Stimulated activated CD8-positive, alpha-beta memory T cell treated with anti-CD3 and anti-CD28 coated beads, Interleukin-12 subunit alpha, Interleukin-12 subunit beta, amount 100 ng/mL, for 24 hours (primary cell): ENCODE results near the gene MYH15.

Source experiments
- DNase-seq: peaks from one replicate; pipeline ENCODE4 v3.0.0-alpha.2; 2020; ENCODE audit errors: extremely low read depth

Gene MYH15

GRCh38 chr3:108472001-108472591 is 38.3 kb downstream of the MYH15 start:
- DNase-seq, result no peak

GRCh38 chr3:108471426-108471825 is 39.0 kb downstream of the MYH15 start:
- no peak for DNase-seq

DNA sequence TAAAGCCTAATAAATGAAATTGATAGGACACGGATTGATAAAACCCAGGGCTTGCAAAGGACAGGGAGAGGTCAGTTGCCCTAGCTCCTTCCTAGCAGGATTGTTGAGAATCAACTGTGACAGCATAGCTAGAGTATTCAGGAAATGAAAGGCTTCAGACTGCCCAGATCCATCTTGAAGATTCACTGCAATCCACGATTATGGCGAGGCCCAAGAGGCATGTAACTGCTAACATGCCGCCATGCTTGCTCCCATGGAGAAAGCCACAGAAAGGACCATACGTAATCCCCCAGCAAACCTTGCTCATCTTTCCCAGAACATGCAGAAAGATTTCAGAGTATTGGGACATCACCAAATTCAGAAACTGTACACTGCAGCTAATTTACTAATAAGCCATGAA is 41.3 kb downstream of the MYH15 start:
- DNase-seq, result no peak

GRCh38 chr3:108468577-108468976 is 41.8 kb downstream of the MYH15 start:
- DNase-seq, result no peak

DNA sequence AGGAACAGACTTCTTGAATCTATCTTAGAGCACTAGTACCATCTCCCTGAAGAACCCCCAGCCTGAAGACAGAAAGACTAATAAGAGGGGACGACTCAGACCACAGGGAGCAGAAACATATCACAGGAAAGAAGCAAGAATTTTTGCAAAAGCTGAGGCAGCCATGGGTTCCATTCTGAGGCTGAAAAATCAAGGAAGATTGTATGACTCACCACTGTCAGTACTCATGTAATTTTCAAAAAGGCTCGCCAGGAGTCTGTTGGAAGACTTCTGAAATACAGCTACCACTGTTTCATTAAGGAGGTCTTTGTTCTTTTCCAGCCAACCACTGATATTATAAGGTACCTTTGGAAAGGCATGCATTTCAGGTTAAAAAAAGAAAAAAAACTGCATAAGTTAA is 47.5 kb downstream of the MYH15 start:
- DNase-seq, result no peak

GRCh38 chr3:108461661-108462111 is 48.7 kb downstream of the MYH15 start:
- DNase-seq, result no peak

DNA sequence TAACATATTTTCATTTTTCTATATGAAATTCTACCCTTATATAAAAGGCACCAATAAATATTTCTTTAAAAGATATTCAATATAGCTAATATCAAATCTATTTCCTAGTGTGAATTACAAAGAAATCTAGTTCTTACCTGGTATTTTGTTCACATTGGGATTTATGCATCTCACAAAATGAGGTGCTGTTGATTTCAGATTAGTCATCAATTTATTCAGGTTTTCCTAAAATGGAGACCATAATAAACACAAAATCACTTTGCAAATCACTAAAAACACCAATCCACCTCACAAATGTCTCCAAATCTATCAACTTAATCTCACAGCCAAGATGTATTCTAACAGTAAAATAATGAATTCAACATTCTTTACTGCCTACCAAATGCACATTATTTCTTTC is 51.2 kb downstream of the MYH15 start:
- DNase-seq, result no peak

GRCh38 chr3:108455212-108455705 is 55.1 kb downstream of the MYH15 start:
- DNase-seq, result no peak

GRCh38 chr3:108453565-108453964 is 56.8 kb downstream of the MYH15 start:
- no peak for DNase-seq

DNA sequence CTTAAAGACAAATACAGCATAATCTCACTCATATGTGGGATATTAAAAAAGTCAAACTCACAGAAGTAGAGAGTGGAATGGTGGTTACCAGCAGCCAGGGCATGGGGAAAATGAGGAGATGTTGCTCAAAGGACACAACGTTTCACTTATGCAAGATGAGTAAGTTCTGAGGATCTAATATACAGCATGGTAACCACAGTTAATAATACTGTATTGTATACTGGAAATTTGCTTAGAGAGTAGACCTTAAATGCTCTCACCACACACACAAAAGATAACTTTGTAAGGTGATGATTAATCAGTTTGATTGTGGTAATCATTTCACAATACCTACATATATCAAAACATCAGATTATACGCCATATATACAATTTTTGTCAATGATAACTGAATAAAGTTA is 60.0 kb downstream of the MYH15 start:
- no peak for DNase-seq

- no peak for DNase-seq
These were observed 61.8 kb downstream of the MYH15 start for GRCh38 chr3:108448593-108448992.

GRCh38 chr3:108447096-108447847 is 63.1 kb downstream of the MYH15 start:
- DNase-seq, result no peak

GRCh38 chr3:108442281-108442680 is 68.1 kb downstream of the MYH15 start:
- no peak for DNase-seq

DNA sequence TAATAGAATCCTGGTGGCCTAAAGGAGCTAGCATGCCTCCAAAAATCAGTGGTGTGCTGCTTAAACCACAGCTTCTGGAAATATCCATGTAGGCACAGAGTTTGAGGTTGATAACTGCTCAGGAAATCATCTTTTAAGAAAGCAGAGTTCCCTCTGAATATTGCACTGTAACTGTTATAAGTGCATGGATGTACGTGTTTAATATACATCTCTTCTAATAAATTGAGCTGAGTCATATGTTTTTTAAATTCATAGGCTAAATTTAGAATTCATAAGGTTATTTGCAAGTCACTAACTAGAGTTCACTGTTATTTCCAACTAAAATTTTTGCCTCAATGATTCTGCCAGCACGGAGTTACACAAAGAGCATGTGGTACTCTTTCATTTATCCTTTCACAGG is 68.9 kb downstream of the MYH15 start:
- DNase-seq, result no peak

- DNase-seq, result no peak
These were observed 69.3 kb downstream of the MYH15 start for GRCh38 chr3:108441071-108441507.

DNA sequence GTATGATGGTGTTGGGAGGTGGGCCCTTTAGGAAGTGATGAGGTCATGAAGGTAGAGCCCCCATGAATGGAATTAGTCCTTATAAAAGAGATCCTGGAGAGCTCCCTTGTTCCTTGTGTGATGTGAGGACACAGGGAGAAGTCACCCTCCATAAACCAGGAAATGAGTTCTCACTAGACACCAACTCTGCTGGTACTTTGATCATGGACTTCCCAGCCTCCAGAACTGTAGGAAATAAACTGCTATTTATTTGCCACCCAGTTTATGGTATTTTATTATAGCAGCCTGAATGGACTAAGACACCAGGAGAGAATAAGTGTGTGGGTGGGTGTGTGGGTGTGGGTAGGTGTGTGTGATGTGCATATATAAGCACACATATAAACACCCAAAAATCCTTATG is 71.9 kb downstream of the MYH15 start:
- no peak for DNase-seq

GRCh38 chr3:108437439-108437838 is 73.0 kb downstream of the MYH15 start:
- no peak for DNase-seq

GRCh38 chr3:108433928-108434327 is 76.5 kb downstream of the MYH15 start:
- DNase-seq, result no peak

DNA sequence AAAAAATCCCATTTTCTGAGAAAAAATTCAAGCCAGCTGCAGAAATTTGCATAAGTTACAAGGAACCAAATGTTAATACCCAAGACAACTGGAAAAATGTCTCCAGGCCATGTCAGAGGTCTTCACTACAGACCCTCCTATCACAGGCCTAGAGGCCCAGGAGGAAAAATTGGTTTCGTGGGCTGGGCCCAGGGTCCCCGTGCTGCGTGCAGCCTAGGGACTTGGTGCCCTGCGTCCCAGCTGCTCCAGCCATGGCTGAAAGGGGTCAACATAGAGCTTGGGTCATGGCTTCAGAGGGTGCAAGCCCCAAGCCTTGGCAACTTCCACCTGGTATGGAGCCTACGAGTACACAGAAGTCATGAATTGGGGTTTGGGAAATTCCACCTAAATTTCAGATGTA is 78.0 kb downstream of the MYH15 start:
- no peak for DNase-seq

DNA sequence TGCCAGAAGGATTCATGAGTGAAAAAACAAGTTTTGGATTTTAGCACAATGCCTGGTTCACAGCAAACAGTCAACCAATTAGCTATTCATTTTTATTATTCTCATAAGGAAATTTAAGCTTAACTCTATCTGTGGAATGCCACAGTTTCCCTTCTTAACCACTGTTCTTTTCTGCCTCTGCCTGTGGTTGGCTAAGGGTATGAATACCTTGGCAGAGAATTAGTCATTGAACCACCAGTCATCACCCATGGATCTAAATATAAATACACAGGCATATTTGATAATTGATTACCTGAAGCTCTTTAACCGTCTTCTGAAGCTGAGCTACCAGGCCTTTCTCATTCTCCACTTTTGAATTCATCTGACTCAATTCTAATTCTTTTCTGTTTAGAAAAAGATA is 79.9 kb downstream of the MYH15 start:
- DNase-seq, result no peak

GRCh38 chr3:108428586-108428985 is 81.8 kb downstream of the MYH15 start:
- no peak for DNase-seq

- DNase-seq, result no peak
These were observed 89.5 kb downstream of the MYH15 start for GRCh38 chr3:108420926-108421325.

GRCh38 chr3:108416111-108416869 is 94.1 kb downstream of the MYH15 start:
- DNase-seq, result no peak
